ENCODE results near the gene TRDN. TPM values are rescaled to one million over a fixed set of nuclear protein-coding genes. Genes with fewer than 3 reads are reported as not detected.
"Not testable (repeated sequence)": the region's sequence is repeated elsewhere in the genome, so short reads cannot be mapped to it uniquely, and the experiment has no call there.

The TRDN gene
- total and polyA plus RNA-seq, 8 donors: 0.08 to 0.21 TPM; not detected in 6

- Histone ChIP-seq H3K4me1 (no peaks in the 10 kb centered on the region), H3K36me3 (no peaks in the 10 kb centered on the region), H3K9me3 (no peaks in the 10 kb centered on the region), H3K4me3 (no peak overlapping the region), H3K27me3 (no peaks in the 10 kb centered on the region), H3K27ac (no peak overlapping the region)
- intact Hi-C loops (cut with DNase I): no loop called here
- 26 to 30% methylated on average over 2 of the region's 2 CpGs for WGBS, 2 donors
- no peak for ATAC-seq
- FAIRE-seq: no peak
- no peak for DNase-seq
- TF ChIP-seq, protein P1, sequence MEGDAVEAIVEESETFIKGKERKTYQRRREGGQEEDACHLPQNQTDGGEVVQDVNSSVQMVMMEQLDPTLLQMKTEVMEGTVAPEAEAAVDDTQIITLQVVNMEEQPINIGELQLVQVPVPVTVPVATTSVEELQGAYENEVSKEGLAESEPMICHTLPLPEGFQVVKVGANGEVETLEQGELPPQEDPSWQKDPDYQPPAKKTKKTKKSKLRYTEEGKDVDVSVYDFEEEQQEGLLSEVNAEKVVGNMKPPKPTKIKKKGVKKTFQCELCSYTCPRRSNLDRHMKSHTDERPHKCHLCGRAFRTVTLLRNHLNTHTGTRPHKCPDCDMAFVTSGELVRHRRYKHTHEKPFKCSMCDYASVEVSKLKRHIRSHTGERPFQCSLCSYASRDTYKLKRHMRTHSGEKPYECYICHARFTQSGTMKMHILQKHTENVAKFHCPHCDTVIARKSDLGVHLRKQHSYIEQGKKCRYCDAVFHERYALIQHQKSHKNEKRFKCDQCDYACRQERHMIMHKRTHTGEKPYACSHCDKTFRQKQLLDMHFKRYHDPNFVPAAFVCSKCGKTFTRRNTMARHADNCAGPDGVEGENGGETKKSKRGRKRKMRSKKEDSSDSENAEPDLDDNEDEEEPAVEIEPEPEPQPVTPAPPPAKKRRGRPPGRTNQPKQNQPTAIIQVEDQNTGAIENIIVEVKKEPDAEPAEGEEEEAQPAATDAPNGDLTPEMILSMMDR (IDR thresholded peaks at IDR 0.05): no peak
Observed at GRCh38 chr6:123467392-123467791, 169.4 kb downstream of the TRDN start.

DNA sequence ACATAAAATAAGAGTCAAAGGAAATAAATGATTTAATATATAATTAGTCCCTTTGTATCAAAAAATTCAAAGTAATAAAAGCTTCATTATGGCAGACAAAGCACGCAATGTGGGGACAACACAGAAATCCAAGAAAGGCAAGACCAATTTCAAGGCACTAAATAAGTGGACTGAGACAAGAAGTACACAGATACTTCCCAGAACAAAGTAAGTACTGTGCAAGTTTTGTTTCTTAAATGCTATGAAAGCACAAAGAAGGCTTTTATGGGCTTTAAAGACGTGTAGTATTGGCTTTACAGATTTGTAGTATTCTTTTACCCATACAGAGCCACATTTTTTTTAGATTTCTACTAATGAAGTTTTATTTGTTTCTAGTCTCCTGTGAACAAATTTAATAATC lies 174.6 kb downstream of the TRDN start:
- Histone ChIP-seq H3K4me3 (no peak overlapping the region), H3K27ac (no peak overlapping the region), H3K36me3 (no peaks in the 10 kb centered on the region), H3K4me1 (no peaks in the 10 kb centered on the region), H3K9me3 (no peaks in the 10 kb centered on the region), H3K27me3 (no peaks in the 10 kb centered on the region)
- WGBS, 2 donors: 37 to 49% methylated on average over 2 of the region's 2 CpGs
- DNase-seq (no peak), ATAC-seq (no peak), FAIRE-seq (no peak)
- intact Hi-C loops (cut with DNase I): no loop called here
- TF ChIP-seq, protein P1 (IDR thresholded peaks at IDR 0.05): no peak

- TF ChIP-seq, protein P1 (IDR thresholded peaks at IDR 0.05): no peak
- no peaks in the 10 kb centered on the region for H3K27me3 ChIP-seq
- 49 to 67% methylated on average over 1 of the region's 1 CpG for WGBS, 2 donors
- ATAC-seq (no peak), DNase-seq (no peak), FAIRE-seq (no peak)
- H3K4me3 ChIP-seq: no peak overlapping the region
- intact Hi-C loops (cut with DNase I): no loop called here
- H3K4me1 ChIP-seq: no peaks in the 10 kb centered on the region
- no peaks in the 10 kb centered on the region for H3K36me3 ChIP-seq
- H3K9me3 ChIP-seq: no peaks in the 10 kb centered on the region
- H3K27ac ChIP-seq: no peak overlapping the region
Observed at GRCh38 chr6:123458218-123458617, 178.5 kb downstream of the TRDN start.

- no peaks in the 10 kb centered on the region for H3K4me1 ChIP-seq
- ATAC-seq (no peak), FAIRE-seq (no peak), DNase-seq (no peak)
- no peaks in the 10 kb centered on the region for H3K9me3 ChIP-seq
- TF ChIP-seq, protein P1 (IDR thresholded peaks at IDR 0.05): no peak
- no peak overlapping the region for H3K4me3 ChIP-seq
- H3K27ac ChIP-seq: no peak overlapping the region
- no peaks in the 10 kb centered on the region for H3K27me3 ChIP-seq
- intact Hi-C loops (cut with DNase I): no loop called here
- WGBS, 2 donors: 73 to 85% methylated on average over 3 of the region's 3 CpGs
- no peaks in the 10 kb centered on the region for H3K36me3 ChIP-seq
Observed at GRCh38 chr6:123456836-123457235, 179.9 kb downstream of the TRDN start.

DNA sequence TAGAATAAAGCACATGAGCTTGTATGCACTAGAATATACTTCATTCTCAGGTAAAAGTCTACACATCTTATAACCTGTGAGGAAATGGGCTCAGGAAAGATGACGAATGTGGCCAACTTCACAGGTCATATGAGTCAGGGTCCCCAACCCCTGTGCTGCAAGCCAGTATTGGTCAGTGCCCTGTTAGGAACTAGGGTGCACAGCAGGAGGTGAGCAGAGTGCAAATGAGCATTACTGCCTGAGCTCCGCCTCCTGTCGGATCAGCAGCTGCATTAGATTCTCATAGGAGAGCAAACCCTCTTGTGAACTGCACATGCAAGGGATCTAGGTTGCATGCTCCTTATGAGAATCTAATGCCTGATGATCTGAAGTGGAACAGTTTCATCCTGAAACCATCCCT lies 182.3 kb downstream of the TRDN start:
- H3K9me3 ChIP-seq: no peaks in the 10 kb centered on the region
- intact Hi-C loops (cut with DNase I): no loop called here
- TF ChIP-seq, protein P1 (IDR thresholded peaks at IDR 0.05): no peak
- H3K4me3 ChIP-seq: no peak overlapping the region
- no peak for FAIRE-seq
- no peaks in the 10 kb centered on the region for H3K27me3 ChIP-seq
- H3K36me3 ChIP-seq: no peaks in the 10 kb centered on the region
- no peak for DNase-seq
- H3K27ac ChIP-seq: no peak overlapping the region
- ATAC-seq: no peak
- no peaks in the 10 kb centered on the region for H3K4me1 ChIP-seq
- WGBS, 2 donors: 69 to 85% methylated on average over 3 of the region's 3 CpGs

DNA sequence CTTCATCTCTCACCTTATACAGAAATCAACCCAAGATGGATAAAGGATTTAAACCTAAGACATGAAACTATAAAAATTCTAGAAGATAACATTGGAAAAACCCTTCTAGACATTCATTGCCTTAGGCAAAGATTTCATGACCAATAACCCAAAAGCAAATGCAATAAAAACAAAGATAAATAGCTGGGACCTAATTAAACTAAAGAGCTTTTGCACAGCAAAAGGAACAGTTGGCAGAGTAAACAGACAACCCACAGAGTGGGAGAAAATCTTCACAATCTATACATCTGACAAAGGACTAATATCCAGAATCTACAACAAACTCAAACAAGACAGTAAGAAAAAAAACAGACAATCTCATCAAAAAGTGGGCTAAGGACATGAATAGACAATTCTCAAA lies 183.7 kb downstream of the TRDN start:
- H3K4me3 ChIP-seq; FAIRE-seq; H3K27ac ChIP-seq; DNase-seq; H3K27me3 ChIP-seq; H3K36me3 ChIP-seq; H3K4me1 ChIP-seq; intact Hi-C loops (cut with DNase I); H3K9me3 ChIP-seq; ATAC-seq: not testable (repeated sequence)
